ENCODE measurements around the gene KLHL3. TPM values are rescaled to one million over a fixed set of nuclear protein-coding genes. Genes with fewer than 3 reads are reported as not detected.
"Not testable (repeated sequence)": the region's sequence is repeated elsewhere in the genome, so short reads cannot be mapped to it uniquely, and the experiment has no call there.

KLHL3 gene
- total RNA-seq, 4 donors from 2014 or later = 1.0 to 3.0 (median 2.1) TPM

- intact Hi-C loops (cut with DNase I; ENCODE audit: low total_unique reads) = no loop called here
- 98% methylated on average over 2 of the region's 2 CpGs for WGBS, 2 donors
These were observed 79.3 kb downstream of the KLHL3 start for GRCh38 chr5:137656558-137656957.

DNA sequence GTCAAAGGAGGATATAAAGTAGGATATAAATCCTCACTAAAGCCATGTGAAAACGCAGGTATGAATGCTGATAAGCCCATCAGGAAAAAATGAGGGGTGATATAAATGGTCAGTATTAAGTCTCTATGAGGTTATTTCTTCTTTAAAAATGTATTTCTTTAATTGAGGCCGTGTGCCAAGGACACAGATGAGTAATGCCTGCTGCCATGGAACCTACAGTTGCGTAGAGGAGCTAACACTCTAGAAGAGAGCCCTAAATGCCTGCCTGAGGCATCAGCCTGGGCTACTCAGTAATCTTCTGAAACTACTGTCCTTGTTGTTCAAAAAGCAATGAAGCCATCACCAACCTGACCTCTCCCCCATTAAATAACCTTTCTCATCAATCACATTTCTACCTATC lies 84.9 kb downstream of the KLHL3 start:
- DNase-seq (ENCODE audit: low spot score in 2 of 2) = no peak
- WGBS, 2 donors = 72 to 77% methylated on average over 3 of the region's 3 CpGs
- no peak for TF ChIP-seq POLR2A (IDR thresholded peaks at IDR 0.05)
- no peak for TF ChIP-seq CTCF (IDR thresholded peaks at IDR 0.05)
- intact Hi-C loops (cut with DNase I; ENCODE audit: low total_unique reads) = no loop called here
- no peak overlapping the region for H3K4me3 ChIP-seq (ENCODE audit: low read depth, poor library complexity, severe bottlenecking)

More at GRCh38 chr5:137656558-137656957, 79.3 kb downstream of the KLHL3 start:
- DNase-seq (ENCODE audit: low spot score in 2 of 2) = no peak
- H3K4me3 ChIP-seq (ENCODE audit: low read depth, poor library complexity, severe bottlenecking) = no peak overlapping the region
- TF ChIP-seq POLR2A (IDR thresholded peaks at IDR 0.05) (no peak), CTCF (IDR thresholded peaks at IDR 0.05) (no peak)

GRCh38 chr5:137649228-137649935 lies 86.5 kb downstream of the KLHL3 start:
- 73 to 81% methylated on average over 3 of the region's 3 CpGs for WGBS, 2 donors
- peak in 1 of 2 donors; percentile 40 for DNase-seq (ENCODE audit: low spot score in 2 of 2)
- TF ChIP-seq CTCF (IDR thresholded peaks at IDR 0.05) (no peak), POLR2A (IDR thresholded peaks at IDR 0.05) (no peak)
- H3K4me3 ChIP-seq (ENCODE audit: low read depth, poor library complexity, severe bottlenecking) = no peak overlapping the region
- intact Hi-C loops (cut with DNase I; ENCODE audit: low total_unique reads) = no loop called here

GRCh38 chr5:137648361-137648760 lies 87.5 kb downstream of the KLHL3 start:
- H3K4me3 ChIP-seq (ENCODE audit: low read depth, poor library complexity, severe bottlenecking) = no peak overlapping the region
- WGBS, 2 donors = 62 to 64% methylated on average over 5 of the region's 5 CpGs
- intact Hi-C loops (cut with DNase I; ENCODE audit: low total_unique reads) = no loop called here
- TF ChIP-seq CTCF (IDR thresholded peaks at IDR 0.05) (no peak), POLR2A (IDR thresholded peaks at IDR 0.05) (no peak)
- DNase-seq (ENCODE audit: low spot score in 2 of 2) = peak in 1 of 2 donors; percentile 49

- WGBS, 2 donors = 67 to 75% methylated on average over 11 of the region's 11 CpGs
- intact Hi-C loops (cut with DNase I; ENCODE audit: low total_unique reads) = no loop called here
- no peak overlapping the region for H3K4me3 ChIP-seq (ENCODE audit: low read depth, poor library complexity, severe bottlenecking)
- DNase-seq (ENCODE audit: low spot score in 2 of 2) = peak in 1 of 2 donors; percentile 49
- TF ChIP-seq POLR2A (IDR thresholded peaks at IDR 0.05) (no peak), CTCF (IDR thresholded peaks at IDR 0.05) (no peak)
These were observed 88.5 kb downstream of the KLHL3 start for GRCh38 chr5:137647401-137647800.

DNA sequence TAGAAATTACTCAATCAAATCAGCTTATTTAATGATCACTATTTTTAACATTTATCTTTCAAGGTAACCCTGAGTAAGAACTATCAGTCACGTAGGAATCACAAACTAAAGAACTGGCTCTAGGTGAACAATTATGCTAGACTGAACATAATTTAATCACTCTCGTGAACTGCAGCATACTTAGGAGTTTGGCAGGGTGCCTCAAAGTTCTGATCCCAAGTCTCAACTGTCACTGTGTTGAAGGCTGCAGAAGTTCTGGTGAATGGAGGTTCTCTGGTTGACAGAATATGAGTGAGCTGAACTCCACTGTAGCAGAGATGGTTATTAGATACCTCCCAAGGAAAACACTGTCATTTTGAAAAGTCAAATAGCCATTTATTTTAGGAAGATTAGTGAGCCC lies 89.1 kb downstream of the KLHL3 start:
- 59 to 74% methylated on average over 2 of the region's 2 CpGs for WGBS, 2 donors
- TF ChIP-seq POLR2A (IDR thresholded peaks at IDR 0.05) (no peak), CTCF (IDR thresholded peaks at IDR 0.05) (no peak)
- no peak overlapping the region for H3K4me3 ChIP-seq (ENCODE audit: low read depth, poor library complexity, severe bottlenecking)

GRCh38 chr5:137643081-137643480 lies 92.8 kb downstream of the KLHL3 start:
- intact Hi-C loops (cut with DNase I; ENCODE audit: low total_unique reads); H3K4me3 ChIP-seq (ENCODE audit: low read depth, poor library complexity, severe bottlenecking): not testable (repeated sequence)
- 87 to 95% methylated on average over 2 of the region's 2 CpGs for WGBS, 2 donors
- DNase-seq (ENCODE audit: low spot score in 2 of 2) = peak in 1 of 2 donors; percentile 32

More for the DNA sequence above, 89.1 kb downstream of the KLHL3 start:
- intact Hi-C loops (cut with DNase I; ENCODE audit: low total_unique reads) = no loop called here
- DNase-seq (ENCODE audit: low spot score in 2 of 2) = peak in 1 of 2 donors; percentile 10
